ENCODE measurements around the gene CLDND1. TPM values are rescaled to one million over a fixed set of nuclear protein-coding genes. Genes with fewer than 3 reads are reported as not detected.

Gene CLDND1
- total RNA-seq, 1 donor from 2014 or later, result 118 TPM

- H3K4me3 Mint-ChIP-seq (ENCODE audit: unreplicated experiment), result no peak overlapping the region
- no peaks in the 10 kb centered on the region for H3K36me3 Mint-ChIP-seq (ENCODE audit: low read depth, unreplicated experiment)
- no peak for DNase-seq (ENCODE audit: low spot score)
- no peak overlapping the region for H3K27ac Mint-ChIP-seq (ENCODE audit: unreplicated experiment)
- H3K9me3 Mint-ChIP-seq (ENCODE audit: unreplicated experiment), result no peaks in the 10 kb centered on the region
- H3K4me1 Mint-ChIP-seq (ENCODE audit: unreplicated experiment), result no peaks in the 10 kb centered on the region
- no peaks in the 10 kb centered on the region for H3K27me3 Mint-ChIP-seq (ENCODE audit: unreplicated experiment)
- no peak for TF ChIP-seq CTCF (IDR thresholded peaks at IDR 0.05; ENCODE audit: unreplicated experiment)
Measured at GRCh38 chr3:98532709-98533571, 10.2 kb upstream of the CLDND1 start.

DNA sequence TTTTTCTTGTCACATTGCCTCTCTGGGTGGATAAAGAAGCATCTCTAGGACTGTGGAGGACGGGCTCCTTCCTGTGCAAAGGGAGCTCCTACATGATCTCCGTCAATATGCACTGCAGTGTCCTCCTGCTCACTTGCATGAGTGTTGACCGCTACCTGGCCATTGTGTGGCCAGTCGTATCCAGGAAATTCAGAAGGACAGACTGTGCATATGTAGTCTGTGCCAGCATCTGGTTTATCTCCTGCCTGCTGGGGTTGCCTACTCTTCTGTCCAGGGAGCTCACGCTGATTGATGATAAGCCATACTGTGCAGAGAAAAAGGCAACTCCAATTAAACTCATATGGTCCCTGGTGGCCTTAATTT lies 9.6 kb upstream of the CLDND1 start:
- Mint-ChIP-seq H3K4me1 (ENCODE audit: unreplicated experiment) (no peaks in the 10 kb centered on the region), H3K36me3 (ENCODE audit: low read depth, unreplicated experiment) (no peaks in the 10 kb centered on the region), H3K27ac (ENCODE audit: unreplicated experiment) (no peak overlapping the region), H3K9me3 (ENCODE audit: unreplicated experiment) (no peaks in the 10 kb centered on the region), H3K4me3 (ENCODE audit: unreplicated experiment) (no peak overlapping the region), H3K27me3 (ENCODE audit: unreplicated experiment) (no peaks in the 10 kb centered on the region)
- no peak for DNase-seq (ENCODE audit: low spot score)
- TF ChIP-seq CTCF (IDR thresholded peaks at IDR 0.05; ENCODE audit: unreplicated experiment), result no peak

DNA sequence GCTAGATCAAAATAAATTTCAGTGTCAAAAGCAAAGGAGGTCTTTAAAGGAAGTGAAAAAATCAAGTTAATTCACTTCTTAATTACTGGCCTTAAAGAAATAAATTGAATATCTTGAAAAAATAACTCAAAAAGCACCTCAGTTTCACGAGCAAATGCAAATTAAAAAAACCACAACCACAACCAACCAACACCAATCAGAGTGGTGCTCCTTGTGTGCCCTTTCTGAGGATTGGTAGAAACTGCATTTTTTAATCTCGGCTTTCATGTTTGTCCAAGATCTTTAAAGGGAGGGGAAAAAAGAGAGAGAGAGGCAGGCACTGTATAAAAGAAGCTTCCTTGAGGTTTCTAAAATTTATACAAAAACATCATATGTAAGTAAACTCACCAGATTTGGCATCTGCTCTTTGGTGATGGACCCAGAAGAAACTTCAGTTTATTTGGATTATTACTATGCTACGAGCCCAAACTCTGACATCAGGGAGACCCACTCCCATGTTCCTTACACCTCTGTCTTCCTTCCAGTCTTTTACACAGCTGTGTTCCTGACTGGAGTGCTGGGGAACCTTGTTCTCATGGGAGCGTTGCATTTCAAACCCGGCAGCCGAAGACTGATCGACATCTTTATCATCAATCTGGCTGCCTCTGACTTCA lies 9.0 kb upstream of the CLDND1 start, which contains the start of gene GPR15:
GPR15 (plus strand) TSS at position 357 of the 653 bp plus-strand sequence; CDS start at position 413, 56 bp downstream.
- H3K9me3 Mint-ChIP-seq (ENCODE audit: unreplicated experiment), result no peaks in the 10 kb centered on the region
- H3K36me3 Mint-ChIP-seq (ENCODE audit: low read depth, unreplicated experiment), result no peaks in the 10 kb centered on the region
- no peak within 1 kb of the TSS for H3K27ac Mint-ChIP-seq (ENCODE audit: unreplicated experiment)
- no peak within 1 kb of the TSS for H3K4me3 Mint-ChIP-seq (ENCODE audit: unreplicated experiment)
- TF ChIP-seq CTCF (IDR thresholded peaks at IDR 0.05; ENCODE audit: unreplicated experiment), result no peak
- no peaks in the 10 kb centered on the region for H3K27me3 Mint-ChIP-seq (ENCODE audit: unreplicated experiment)
- no peak for DNase-seq (ENCODE audit: low spot score)
- H3K4me1 Mint-ChIP-seq (ENCODE audit: unreplicated experiment), result no peaks in the 10 kb centered on the region

DNA sequence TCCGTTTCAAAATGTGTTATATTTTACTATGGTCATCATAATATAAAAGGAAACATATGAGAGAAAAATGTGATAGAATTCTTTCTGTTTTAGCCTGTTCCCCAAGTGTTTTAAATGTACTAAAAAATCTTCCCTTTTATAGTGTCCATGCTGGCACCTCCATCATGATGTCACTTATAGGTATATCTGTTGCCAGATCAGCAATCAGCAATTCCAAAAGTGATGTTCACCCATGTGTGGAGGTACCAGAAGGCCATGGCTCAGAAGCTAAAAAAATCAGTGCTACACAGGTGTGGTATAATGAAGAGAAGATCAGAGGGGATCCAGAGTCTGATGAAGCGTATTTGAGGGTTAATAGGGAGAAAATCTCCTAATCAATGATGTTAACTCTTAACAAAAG lies 8.0 kb upstream of the CLDND1 start:
- H3K4me1 Mint-ChIP-seq (ENCODE audit: unreplicated experiment), result no peaks in the 10 kb centered on the region
- no peaks in the 10 kb centered on the region for H3K36me3 Mint-ChIP-seq (ENCODE audit: low read depth, unreplicated experiment)
- no peak overlapping the region for H3K4me3 Mint-ChIP-seq (ENCODE audit: unreplicated experiment)
- TF ChIP-seq CTCF (IDR thresholded peaks at IDR 0.05; ENCODE audit: unreplicated experiment), result no peak
- no peak for DNase-seq (ENCODE audit: low spot score)
- H3K27me3 Mint-ChIP-seq (ENCODE audit: unreplicated experiment), result no peaks in the 10 kb centered on the region
- H3K27ac Mint-ChIP-seq (ENCODE audit: unreplicated experiment), result no peak overlapping the region
- H3K9me3 Mint-ChIP-seq (ENCODE audit: unreplicated experiment), result no peaks in the 10 kb centered on the region
